MM.1S (cell line): ENCODE results near the gene GFPT1.

Experiments used
- EZH2 ChIP-seq: fragments of 300-600 bp; sonication (generic); optimal IDR thresholded peaks from 2 replicates; pipeline ENCODE3; 2017; ENCODE audit warnings: low read depth, mild to moderate bottlenecking, antibody characterized with exemption, low read length, mixed read lengths
- EZH2phosphoT487 ChIP-seq: fragments of 300-600 bp; sonication (generic); IDR thresholded peaks from 2 replicates; pipeline ENCODE4 v1.6.1; 2018; ENCODE audit warnings: antibody characterized with exemption, low read length
- TF ChIP-seq, protein P1 (sequence below): fragments of 300-600 bp; sonication (generic); IDR thresholded peaks from 2 replicates; pipeline ENCODE4 v1.5.1; 2016; ENCODE audit warnings: antibody characterized with exemption, low read length, mixed read lengths

DNA sequence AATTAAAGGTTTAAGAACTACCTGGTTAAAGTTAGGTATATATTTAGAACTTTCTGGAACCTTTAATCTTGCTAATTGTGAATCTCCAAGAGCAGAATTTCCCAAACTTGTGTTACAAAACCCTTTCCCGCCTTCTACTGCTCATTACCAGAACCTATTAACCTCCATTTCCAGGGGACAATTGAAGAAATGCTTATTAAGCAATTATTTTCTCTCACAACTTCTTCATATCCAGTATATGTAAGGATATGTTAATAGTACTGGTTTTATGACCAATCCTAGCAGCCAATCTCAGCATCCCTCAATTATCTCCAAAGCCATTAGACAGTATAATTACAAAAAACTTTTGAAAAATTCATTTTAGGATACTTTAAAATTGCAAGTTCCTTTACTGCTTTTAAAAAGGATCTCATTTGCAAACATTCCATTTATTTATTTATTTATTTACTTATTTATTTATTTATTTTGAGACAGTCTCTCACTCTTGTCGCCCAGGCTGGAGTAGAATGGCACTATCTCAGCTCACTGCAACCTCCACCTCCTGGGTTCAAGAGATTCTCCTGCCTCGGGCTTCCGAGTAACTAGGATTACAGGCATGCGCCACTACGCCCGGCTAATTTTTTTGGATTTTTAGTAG is 3.7 kb downstream of the GFPT1 start:
- TF ChIP-seq, protein P1, sequence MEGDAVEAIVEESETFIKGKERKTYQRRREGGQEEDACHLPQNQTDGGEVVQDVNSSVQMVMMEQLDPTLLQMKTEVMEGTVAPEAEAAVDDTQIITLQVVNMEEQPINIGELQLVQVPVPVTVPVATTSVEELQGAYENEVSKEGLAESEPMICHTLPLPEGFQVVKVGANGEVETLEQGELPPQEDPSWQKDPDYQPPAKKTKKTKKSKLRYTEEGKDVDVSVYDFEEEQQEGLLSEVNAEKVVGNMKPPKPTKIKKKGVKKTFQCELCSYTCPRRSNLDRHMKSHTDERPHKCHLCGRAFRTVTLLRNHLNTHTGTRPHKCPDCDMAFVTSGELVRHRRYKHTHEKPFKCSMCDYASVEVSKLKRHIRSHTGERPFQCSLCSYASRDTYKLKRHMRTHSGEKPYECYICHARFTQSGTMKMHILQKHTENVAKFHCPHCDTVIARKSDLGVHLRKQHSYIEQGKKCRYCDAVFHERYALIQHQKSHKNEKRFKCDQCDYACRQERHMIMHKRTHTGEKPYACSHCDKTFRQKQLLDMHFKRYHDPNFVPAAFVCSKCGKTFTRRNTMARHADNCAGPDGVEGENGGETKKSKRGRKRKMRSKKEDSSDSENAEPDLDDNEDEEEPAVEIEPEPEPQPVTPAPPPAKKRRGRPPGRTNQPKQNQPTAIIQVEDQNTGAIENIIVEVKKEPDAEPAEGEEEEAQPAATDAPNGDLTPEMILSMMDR, result no peak
- TF ChIP-seq EZH2 (no peak), EZH2phosphoT487 (no peak)
